ENCODE data around the gene CTBP2. TPM values are rescaled to one million over a fixed set of nuclear protein-coding genes. Genes with fewer than 3 reads are reported as not detected.
A peak's percentile ranks its signal among the peaks of the same experiment; 100 is the strongest.
"Not testable (repeated sequence)": the region's sequence is repeated elsewhere in the genome, so short reads cannot be mapped to it uniquely, and the experiment has no call there.

CTBP2 gene
- total RNA-seq, 2 experiments from 2014 or later, result 0.19 to 0.42 TPM

DNA sequence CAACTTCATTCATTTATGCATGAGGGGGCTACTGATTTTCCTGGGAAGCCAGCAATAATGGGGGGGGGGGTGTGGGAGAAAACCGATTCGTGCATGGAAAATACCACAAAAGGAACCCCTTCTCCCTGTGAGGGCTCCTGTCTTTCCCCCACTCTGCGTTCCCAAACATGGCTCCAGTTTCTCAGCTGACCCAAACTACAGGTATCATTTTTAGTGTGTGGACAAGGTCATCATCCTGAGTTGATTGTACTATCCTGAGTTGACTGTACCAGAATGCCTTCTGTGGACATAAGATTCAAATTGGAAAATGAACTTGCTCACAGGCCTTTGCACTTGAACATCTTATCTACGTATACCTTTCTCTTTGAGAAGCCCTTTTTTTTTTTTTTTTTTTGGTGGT lies 168.5 kb downstream of the CTBP2 start:
- intact Hi-C loops (cut with micrococcal nuclease), result loop anchor here (5.0 kb wide), 1 partner anchor 70 kb away; no protein-coding TSS in a partner anchor
- H3K27me3 Mint-ChIP-seq (ENCODE audit: low read depth), result no peaks in the 10 kb centered on the region
- H3K4me3 Mint-ChIP-seq, result no peak overlapping the region
- DNase-seq, result no peak
- CTCF ChIA-PET, result interaction anchor here (0.5 to 1.8 kb wide), 6 partner anchors 18 to 638 kb away, joined by 3 to 6 read pairs (median 4); no protein-coding TSS in a partner anchor
- H3K9me3 Mint-ChIP-seq, result no peaks in the 10 kb centered on the region
- no peak overlapping the region for H3K27ac Mint-ChIP-seq
- peaks cover 12% of the 10 kb centered on the region for H3K36me3 Mint-ChIP-seq (ENCODE audit: low read depth)
- peaks cover 8% of the 10 kb centered on the region for H3K4me1 Mint-ChIP-seq (ENCODE audit: low read depth)

- DNase-seq, result no peak
- no peak overlapping the region for H3K4me3 Mint-ChIP-seq
- CTCF ChIA-PET, result interaction anchor here (0.6 to 1.8 kb wide), 4 partner anchors 20 to 212 kb away, joined by 3 to 5 read pairs (median 4); no protein-coding TSS in a partner anchor
- intact Hi-C loops (cut with micrococcal nuclease), result loop anchor here (5.0 kb wide), 1 partner anchor 71 kb away; no protein-coding TSS in a partner anchor
- no peaks in the 10 kb centered on the region for H3K9me3 Mint-ChIP-seq
- H3K27ac Mint-ChIP-seq, result no peak overlapping the region
- H3K4me1 Mint-ChIP-seq (ENCODE audit: low read depth), result peaks cover 8% of the 10 kb centered on the region
- H3K36me3 Mint-ChIP-seq (ENCODE audit: low read depth), result peaks cover 12% of the 10 kb centered on the region
- no peaks in the 10 kb centered on the region for H3K27me3 Mint-ChIP-seq (ENCODE audit: low read depth)
Observed at GRCh38 chr10:124990671-124991625, 169.4 kb downstream of the CTBP2 start.

- no peak overlapping the region for H3K27ac Mint-ChIP-seq
- no peaks in the 10 kb centered on the region for H3K9me3 Mint-ChIP-seq
- no peaks in the 10 kb centered on the region for H3K27me3 Mint-ChIP-seq (ENCODE audit: low read depth)
- intact Hi-C loops (cut with micrococcal nuclease), result no loop called here
- H3K4me1 Mint-ChIP-seq (ENCODE audit: low read depth), result peaks cover 8% of the 10 kb centered on the region
- peaks cover 16% of the 10 kb centered on the region for H3K36me3 Mint-ChIP-seq (ENCODE audit: low read depth)
- CTCF ChIA-PET, result interaction anchor here (1.3 kb wide), 1 partner anchor 19 kb away, joined by 3 read pairs; no protein-coding TSS in a partner anchor
- H3K4me3 Mint-ChIP-seq, result no peak overlapping the region
- DNase-seq, result no peak
Observed at GRCh38 chr10:124989526-124989925, 170.8 kb downstream of the CTBP2 start.

GRCh38 chr10:124988753-124989152 lies 171.6 kb downstream of the CTBP2 start:
- DNase-seq; CTCF ChIA-PET; H3K27me3 Mint-ChIP-seq (ENCODE audit: low read depth); intact Hi-C loops (cut with micrococcal nuclease); H3K4me3 Mint-ChIP-seq; H3K9me3 Mint-ChIP-seq; H3K4me1 Mint-ChIP-seq (ENCODE audit: low read depth): not testable (repeated sequence)
- Mint-ChIP-seq H3K36me3 (ENCODE audit: low read depth) (peaks cover 17% of the 10 kb centered on the region), H3K27ac (peak overlapping the region; percentile 23)

DNA sequence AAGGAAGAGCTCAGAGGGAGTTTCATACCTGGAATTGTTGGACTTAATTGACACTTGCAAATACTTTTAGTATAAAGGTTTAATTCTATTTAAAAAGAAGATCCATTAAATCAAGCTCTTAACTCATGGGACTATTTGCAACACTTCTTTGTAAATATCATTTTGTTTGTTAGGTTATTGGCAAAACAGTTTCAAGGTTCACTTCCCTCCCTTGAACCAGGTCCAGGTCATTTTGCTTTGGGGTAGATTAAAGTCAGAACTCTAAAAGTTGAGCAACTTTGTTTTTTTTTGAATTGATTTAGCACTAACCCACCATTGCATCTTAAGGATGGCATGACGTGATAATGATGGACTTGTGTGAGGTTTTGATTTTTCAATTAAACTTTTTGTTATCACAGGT lies 172.6 kb downstream of the CTBP2 start:
- no peaks in the 10 kb centered on the region for H3K27me3 Mint-ChIP-seq (ENCODE audit: low read depth)
- H3K9me3 Mint-ChIP-seq, result no peaks in the 10 kb centered on the region
- peaks cover 11% of the 10 kb centered on the region for H3K4me1 Mint-ChIP-seq (ENCODE audit: low read depth)
- H3K27ac Mint-ChIP-seq, result no peak overlapping the region
- no peak for DNase-seq
- peaks cover 23% of the 10 kb centered on the region for H3K36me3 Mint-ChIP-seq (ENCODE audit: low read depth)
- CTCF ChIA-PET, result interaction anchor here (0.6 kb wide), 2 partner anchors 11 to 41 kb away, joined by 3 to 4 read pairs; no protein-coding TSS in a partner anchor
- intact Hi-C loops (cut with micrococcal nuclease), result no loop called here
- H3K4me3 Mint-ChIP-seq, result no peak overlapping the region

DNA sequence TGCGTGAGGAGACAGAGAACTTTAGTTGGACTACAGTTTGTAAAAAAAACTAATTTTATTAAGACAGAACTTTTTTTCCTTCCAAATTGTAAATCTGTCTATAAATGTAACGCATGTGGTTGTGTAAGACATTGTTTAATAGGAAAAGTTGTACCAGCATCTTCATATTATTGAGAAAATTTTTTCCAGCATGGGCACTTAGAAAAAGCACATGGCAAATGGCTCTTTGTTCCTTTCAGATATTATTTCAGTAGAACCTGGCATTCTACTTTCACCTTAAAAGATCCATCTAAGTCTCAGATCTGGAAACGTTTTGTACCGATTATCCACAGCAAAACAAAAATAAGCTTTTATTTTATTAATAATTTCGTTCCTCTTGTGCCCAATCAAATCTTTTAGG lies 175.2 kb downstream of the CTBP2 start:
- Mint-ChIP-seq H3K4me1 (ENCODE audit: low read depth) (peaks cover 11% of the 10 kb centered on the region), H3K27me3 (ENCODE audit: low read depth) (no peaks in the 10 kb centered on the region), H3K36me3 (ENCODE audit: low read depth) (peaks cover 24% of the 10 kb centered on the region), H3K4me3 (no peak overlapping the region), H3K27ac (no peak overlapping the region), H3K9me3 (no peaks in the 10 kb centered on the region)
- intact Hi-C loops (cut with micrococcal nuclease), result no loop called here
- CTCF ChIA-PET, result no interaction called here
- no peak for DNase-seq

GRCh38 chr10:124984376-124984775 lies 176.0 kb downstream of the CTBP2 start:
- peaks cover 11% of the 10 kb centered on the region for H3K4me1 Mint-ChIP-seq (ENCODE audit: low read depth)
- DNase-seq, result no peak
- peaks cover 20% of the 10 kb centered on the region for H3K36me3 Mint-ChIP-seq (ENCODE audit: low read depth)
- H3K4me3 Mint-ChIP-seq, result no peak overlapping the region
- H3K27me3 Mint-ChIP-seq (ENCODE audit: low read depth), result no peaks in the 10 kb centered on the region
- H3K9me3 Mint-ChIP-seq, result no peaks in the 10 kb centered on the region
- intact Hi-C loops (cut with micrococcal nuclease), result no loop called here
- H3K27ac Mint-ChIP-seq, result no peak overlapping the region
- CTCF ChIA-PET, result interaction anchor here (1.3 kb wide), 1 partner anchor 9 kb away, joined by 4 read pairs; no protein-coding TSS in a partner anchor

DNA sequence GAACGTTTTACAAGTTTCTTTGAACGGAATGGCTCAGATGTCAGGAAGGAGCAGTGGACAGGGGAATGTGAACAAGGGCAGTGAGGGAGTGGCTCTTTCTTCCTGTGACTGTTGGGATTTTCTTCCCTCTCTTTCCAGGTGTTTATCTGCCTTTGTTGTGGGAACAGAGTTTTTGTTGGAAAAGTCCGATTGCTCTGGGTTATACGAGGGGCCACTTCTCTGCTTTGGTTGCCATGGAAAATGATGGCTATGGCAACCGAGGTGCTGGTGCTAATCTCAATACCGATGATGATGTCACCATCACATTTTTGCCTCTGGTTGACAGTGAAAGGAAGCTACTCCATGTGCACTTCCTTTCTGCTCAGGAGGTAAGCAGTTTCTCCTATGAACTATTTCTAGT lies 177.0 kb downstream of the CTBP2 start:
- H3K9me3 Mint-ChIP-seq, result no peaks in the 10 kb centered on the region
- CTCF ChIA-PET, result interaction anchor here (1.3 kb wide), 1 partner anchor 10 kb away, joined by 4 read pairs; no protein-coding TSS in a partner anchor
- intact Hi-C loops (cut with micrococcal nuclease), result no loop called here
- no peak for DNase-seq
- peaks cover 21% of the 10 kb centered on the region for H3K36me3 Mint-ChIP-seq (ENCODE audit: low read depth)
- peaks cover 4% of the 10 kb centered on the region for H3K4me1 Mint-ChIP-seq (ENCODE audit: low read depth)
- no peak overlapping the region for H3K27ac Mint-ChIP-seq
- H3K4me3 Mint-ChIP-seq, result no peak overlapping the region
- no peaks in the 10 kb centered on the region for H3K27me3 Mint-ChIP-seq (ENCODE audit: low read depth)

DNA sequence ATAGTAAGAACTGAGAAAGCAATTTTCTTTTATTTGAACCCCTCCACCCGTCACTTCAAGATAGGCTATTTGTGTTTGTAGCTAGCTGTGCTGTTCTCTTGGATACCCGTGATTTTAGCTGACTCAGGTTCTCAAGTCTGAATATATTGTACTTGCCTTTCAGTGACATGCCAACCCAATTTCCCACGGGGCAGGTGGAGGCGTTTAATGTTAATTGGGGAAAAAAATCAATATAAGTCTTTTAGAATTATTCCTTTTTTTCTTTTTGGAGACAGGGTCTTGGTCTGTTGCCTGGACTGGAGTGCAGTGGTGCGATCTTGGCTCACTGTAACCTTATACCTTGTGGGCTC lies 182.0 kb downstream of the CTBP2 start:
- CTCF ChIA-PET, result no interaction called here
- Mint-ChIP-seq H3K9me3 (no peaks in the 10 kb centered on the region), H3K36me3 (ENCODE audit: low read depth) (peaks cover 21% of the 10 kb centered on the region), H3K27ac (no peak overlapping the region), H3K4me1 (ENCODE audit: low read depth) (peaks cover 13% of the 10 kb centered on the region), H3K27me3 (ENCODE audit: low read depth) (no peaks in the 10 kb centered on the region), H3K4me3 (no peak overlapping the region)
- intact Hi-C loops (cut with micrococcal nuclease), result no loop called here
- DNase-seq, result no peak

DNA sequence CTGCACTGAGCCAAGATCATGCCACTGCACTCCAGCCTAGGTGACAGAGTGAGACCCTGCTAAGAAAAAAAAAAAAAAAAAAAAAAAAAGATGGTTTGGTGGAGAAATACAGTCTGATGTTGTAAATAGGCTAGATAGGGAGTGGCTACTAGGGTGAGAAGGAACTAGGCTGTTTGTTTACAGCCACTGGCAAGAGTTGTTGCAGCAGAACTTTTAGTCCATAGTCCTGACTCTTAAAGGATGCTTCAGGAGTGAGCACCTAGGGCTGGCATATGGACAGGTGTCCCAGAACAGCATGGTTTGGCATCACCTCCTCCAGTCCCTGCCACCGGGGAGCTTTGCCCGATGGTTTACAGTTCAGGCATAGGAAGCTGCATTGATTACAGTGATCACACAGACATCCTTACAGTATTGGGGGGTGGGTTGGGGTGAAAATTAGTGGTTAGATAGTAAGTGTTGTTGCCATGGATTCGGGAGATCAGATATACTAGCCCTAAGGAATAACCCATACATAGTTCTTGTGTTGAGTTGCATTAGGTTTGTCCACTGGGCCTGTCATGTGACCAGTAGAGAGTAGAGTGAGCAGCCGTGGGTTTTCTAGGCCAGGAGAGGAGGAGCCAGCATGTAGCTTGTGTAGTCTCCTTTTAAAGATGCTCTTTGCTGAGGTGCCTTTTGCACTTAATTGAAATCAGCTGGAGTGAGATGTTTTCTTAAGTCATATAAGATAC lies 182.6 kb downstream of the CTBP2 start:
- H3K27me3 Mint-ChIP-seq (ENCODE audit: low read depth), result no peaks in the 10 kb centered on the region
- H3K4me3 Mint-ChIP-seq, result no peak overlapping the region
- CTCF ChIA-PET, result interaction anchor here (0.6 to 1.7 kb wide), 3 partner anchors 10 to 1044 kb away, joined by 4 read pairs; no protein-coding TSS in a partner anchor
- no peak for DNase-seq
- H3K36me3 Mint-ChIP-seq (ENCODE audit: low read depth), result peaks cover 18% of the 10 kb centered on the region
- peaks cover 10% of the 10 kb centered on the region for H3K4me1 Mint-ChIP-seq (ENCODE audit: low read depth)
- no peaks in the 10 kb centered on the region for H3K9me3 Mint-ChIP-seq
- H3K27ac Mint-ChIP-seq, result no peak overlapping the region
- intact Hi-C loops (cut with micrococcal nuclease), result no loop called here

DNA sequence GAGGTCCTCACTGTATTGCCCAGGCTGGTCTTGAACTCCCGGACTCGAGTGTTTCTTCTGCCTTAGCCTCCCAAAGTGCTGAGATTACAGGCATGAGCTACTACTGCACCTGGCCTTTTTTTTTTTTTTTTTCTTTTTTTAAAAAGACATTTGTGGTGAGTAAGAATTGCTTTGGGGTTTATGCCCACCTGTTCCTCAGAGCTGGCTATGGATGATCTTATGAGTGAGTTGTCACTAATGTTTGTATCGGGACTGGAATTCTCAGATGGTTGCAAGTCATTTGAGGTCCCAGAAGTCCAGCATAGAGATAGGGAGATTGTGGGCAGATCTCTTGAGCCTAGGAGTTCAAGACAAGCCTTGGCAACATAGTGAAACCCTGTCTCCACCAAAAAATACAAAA lies 183.2 kb downstream of the CTBP2 start:
- DNase-seq, result no peak
- Mint-ChIP-seq H3K4me3 (no peak overlapping the region), H3K36me3 (ENCODE audit: low read depth) (peaks cover 17% of the 10 kb centered on the region), H3K27me3 (ENCODE audit: low read depth) (no peaks in the 10 kb centered on the region), H3K27ac (no peak overlapping the region), H3K9me3 (no peaks in the 10 kb centered on the region), H3K4me1 (ENCODE audit: low read depth) (peaks cover 10% of the 10 kb centered on the region)
- CTCF ChIA-PET, result interaction anchor here (0.6 to 1.7 kb wide), 3 partner anchors 10 to 1045 kb away, joined by 4 read pairs; no protein-coding TSS in a partner anchor
- intact Hi-C loops (cut with micrococcal nuclease), result no loop called here

GRCh38 chr10:124975977-124976514 lies 184.3 kb downstream of the CTBP2 start:
- Mint-ChIP-seq H3K4me3 (no peak overlapping the region), H3K4me1 (ENCODE audit: low read depth) (peaks cover 15% of the 10 kb centered on the region), H3K36me3 (ENCODE audit: low read depth) (peaks cover 17% of the 10 kb centered on the region), H3K9me3 (no peaks in the 10 kb centered on the region), H3K27me3 (ENCODE audit: low read depth) (no peaks in the 10 kb centered on the region), H3K27ac (no peak overlapping the region)
- CTCF ChIA-PET, result interaction anchor here (1.7 kb wide), 1 partner anchor 17 kb away, joined by 4 read pairs; no protein-coding TSS in a partner anchor
- intact Hi-C loops (cut with micrococcal nuclease), result no loop called here
- DNase-seq, result no peak

Data from activated naive CD4-positive, alpha-beta T cell treated with anti-CD3 and anti-CD28 coated beads for 36 hours (primary cell).